A549 (cell line): Measurements from ENCODE around the gene BRAF. TPM values are rescaled to one million over a fixed set of nuclear protein-coding genes. Genes with fewer than 3 reads are reported as not detected.

ENCODE experiments used
- ATAC-seq, 2 experiments: fragments of 200-7000 bp in 1 of 2; fragments of >200 bp in 1 of 2; cut with Nextera tagmentation in 1 of 2; cut with Tn5 transposase in 1 of 2; 3 replicates each; pipeline versions ENCODE4 v1.8.0 to v1.9.1; 2018 to 2020; ENCODE audit warnings: mild to moderate bottlenecking in 1 of 2, moderate library complexity in 1 of 2
- CTCF ChIA-PET: fragments of 300-600 bp; sonication (Branson Sonifier 250); formaldehyde crosslinking; extraction: SDS; loops from one replicate; lab custom pipeline; 2021; ENCODE audit warnings: antibody characterized with exemption, inconsistent platforms; lab: Yijun Ruan, JAX
- POLR2A ChIA-PET: fragments of 350-600 bp; formaldehyde crosslinking; extraction: SDS; loops from one replicate; lab custom pipeline; 2021; ENCODE audit warnings: antibody characterized with exemption, inconsistent platforms; lab: Yijun Ruan, JAX
- DNase-seq, 2 experiments: peaks; one replicate each; pipeline versions ENCODE4 v3.0.0 to v3.0.0-alpha.2; 2011 to 2016; ENCODE audit warnings: low read depth in 1 of 2, low spot score in 1 of 2
- FAIRE-seq: peaks from 2 replicates; lab custom pipeline; 2011; peaks lifted over from hg19 to GRCh38; lab: Jason Lieb, UNC
- H3K27ac ChIP-seq, 2 experiments: fragments of >200 bp; sonication (Bioruptor Twin); formaldehyde crosslinking; 3 replicates each; pipeline ENCODE4 v1.5.1; 2016 to 2017
- H3K4me1 ChIP-seq: fragments of >200 bp; sonication (Bioruptor Twin); formaldehyde crosslinking; 3 replicates; pipeline ENCODE4 v1.6.1; 2016
- H3K4me2 ChIP-seq: fragments of >200 bp; sonication (Bioruptor Twin); formaldehyde crosslinking; 3 replicates; pipeline ENCODE4 v1.6.1; 2016
- H3K4me3 ChIP-seq: fragments of >200 bp; sonication (Bioruptor Twin); formaldehyde crosslinking; 3 replicates; pipeline ENCODE4 v1.5.1; 2016
- H3K9me3 ChIP-seq: fragments of >200 bp; sonication (Bioruptor Twin); formaldehyde crosslinking; 3 replicates; pipeline ENCODE4 v1.6.1; 2016
- CHD2 ChIP-seq: fragments of 150-350 bp; IDR thresholded peaks from 2 replicates; pipeline ENCODE4 v1.6.1; 2014; ENCODE audit warnings: low read length; ENCODE audit not compliant: partially characterized antibody
- FOSL2 ChIP-seq, 2 experiments: fragments of 450-650 bp in 1 of 2; fragments of >200 bp in 1 of 2; sonication (Bioruptor Twin) in 1 of 2; formaldehyde crosslinking; IDR thresholded peaks; 2 replicates each; pipeline versions ENCODE4 v1.5.0 to v1.6.1; 2016 to 2020; ENCODE audit warnings: mild to moderate bottlenecking in 1 of 2, moderate library complexity in 1 of 2
- JUN ChIP-seq, 2 experiments: fragments of >200 bp; sonication (Bioruptor Twin); formaldehyde crosslinking; IDR thresholded peaks; 2 replicates in 1 of 2; 3 replicates in 1 of 2; pipeline ENCODE4 v1.6.1; 2016 to 2017
- KDM1A ChIP-seq: fragments of 200-600 bp; sonication (generic); IDR thresholded peaks from 2 replicates; pipeline ENCODE4 v1.6.1; 2016; ENCODE audit warnings: low read depth, mild to moderate bottlenecking
- KDM5A ChIP-seq: fragments of 200-600 bp; sonication (generic); IDR thresholded peaks from 2 replicates; pipeline ENCODE4 v1.6.1; 2016; ENCODE audit warnings: antibody characterized with exemption, mild to moderate bottlenecking
- MAFK ChIP-seq: fragments of 450-650 bp; IDR thresholded peaks from 2 replicates; pipeline ENCODE4 v1.6.1; 2014; ENCODE audit not compliant: partially characterized antibody
- MYC ChIP-seq: IDR thresholded peaks from 2 replicates; pipeline ENCODE4 v1.6.1; 2012; ENCODE audit warnings: mild to moderate bottlenecking, inconsistent platforms, low read length, improper control_type of control experiment, borderline replicate concordance
- NFE2L2 ChIP-seq: fragments of 150-350 bp; conservative IDR thresholded peaks from 2 replicates; pipeline ENCODE4 v1.6.1; 2014; ENCODE audit warnings: low read length
- NR3C1 ChIP-seq: fragments of >200 bp; sonication (Bioruptor Twin); formaldehyde crosslinking; IDR thresholded peaks from 3 replicates; pipeline ENCODE4 v1.6.1; 2017
- PHF8 ChIP-seq: fragments of 200-600 bp; sonication (generic); IDR thresholded peaks from 2 replicates; pipeline ENCODE4 v1.6.1; 2016; ENCODE audit warnings: low read depth, mild to moderate bottlenecking, antibody characterized with exemption, moderate library complexity, borderline replicate concordance
- RCOR1 ChIP-seq: fragments of 150-350 bp; IDR thresholded peaks from 2 replicates; pipeline ENCODE4 v1.6.1; 2014; ENCODE audit warnings: antibody characterized with exemption, low read length, low read depth
- RFX5 ChIP-seq: fragments of 450-650 bp; IDR thresholded peaks from 2 replicates; pipeline ENCODE4 v1.7.1; 2014; ENCODE audit warnings: antibody characterized with exemption, mild to moderate bottlenecking, moderate library complexity
- SREBF2 ChIP-seq: fragments of 450-650 bp; IDR thresholded peaks from 2 replicates; pipeline ENCODE4 v1.6.1; 2014; ENCODE audit warnings: mild to moderate bottlenecking, moderate library complexity
- TFCP2L1 ChIP-seq: fragments of 250-450 bp; sonication (Bioruptor Pico); IDR thresholded peaks from 2 replicates; pipeline ENCODE4 v1.5.0; 2021; ENCODE audit warnings: mild to moderate bottlenecking
- ZNF302 ChIP-seq: fragments of 250-450 bp; sonication (Bioruptor Pico); IDR thresholded peaks from 2 replicates; pipeline ENCODE4 v1.9.0; 2021; ENCODE audit warnings: inconsistent platforms, mild to moderate bottlenecking, moderate library complexity
- WGBS: methylation state at CpG from one replicate; pipeline ENCODE4 v1.1.6; 2017; ENCODE audit errors: missing lambda C conversion rate; 5-methylcytosine and 5-hydroxymethylcytosine counted together
- polyA plus RNA-seq, 4 experiments: library from polyadenylated mRNA; depleted of rRNA in 3 of 4; stranded (reverse); fragments of >200 nt; fragmentation: RNase III in 1 of 4; extraction: RNeasy Plus Mini Kit Qiagen cat#74134 plus additional on column Dnase treatment in 1 of 4; gene quantifications; 2 replicates in 3 of 4; 3 replicates in 1 of 4; pipeline ENCODE4 v1.2.3, GENCODE V29; 2011 to 2017
- TF ChIP-seq, protein P1 (sequence below): fragments of 200-600 bp; sonication (generic); IDR thresholded peaks from 2 replicates; pipeline ENCODE4 v1.6.1; 2016; ENCODE audit warnings: antibody characterized with exemption, mild to moderate bottlenecking, moderate library complexity
- TF ChIP-seq, protein P2 (sequence below): IDR thresholded peaks from 2 replicates; pipeline ENCODE4 v1.6.1; 2012
- TF ChIP-seq, protein P3 (sequence below): IDR thresholded peaks from 2 replicates; pipeline ENCODE4 v1.6.1; 2012

BRAF gene
- polyA plus RNA-seq, 2 of the 4 experiments (the other 2 are of a cell fraction): 6.1 to 19.7 TPM

DNA sequence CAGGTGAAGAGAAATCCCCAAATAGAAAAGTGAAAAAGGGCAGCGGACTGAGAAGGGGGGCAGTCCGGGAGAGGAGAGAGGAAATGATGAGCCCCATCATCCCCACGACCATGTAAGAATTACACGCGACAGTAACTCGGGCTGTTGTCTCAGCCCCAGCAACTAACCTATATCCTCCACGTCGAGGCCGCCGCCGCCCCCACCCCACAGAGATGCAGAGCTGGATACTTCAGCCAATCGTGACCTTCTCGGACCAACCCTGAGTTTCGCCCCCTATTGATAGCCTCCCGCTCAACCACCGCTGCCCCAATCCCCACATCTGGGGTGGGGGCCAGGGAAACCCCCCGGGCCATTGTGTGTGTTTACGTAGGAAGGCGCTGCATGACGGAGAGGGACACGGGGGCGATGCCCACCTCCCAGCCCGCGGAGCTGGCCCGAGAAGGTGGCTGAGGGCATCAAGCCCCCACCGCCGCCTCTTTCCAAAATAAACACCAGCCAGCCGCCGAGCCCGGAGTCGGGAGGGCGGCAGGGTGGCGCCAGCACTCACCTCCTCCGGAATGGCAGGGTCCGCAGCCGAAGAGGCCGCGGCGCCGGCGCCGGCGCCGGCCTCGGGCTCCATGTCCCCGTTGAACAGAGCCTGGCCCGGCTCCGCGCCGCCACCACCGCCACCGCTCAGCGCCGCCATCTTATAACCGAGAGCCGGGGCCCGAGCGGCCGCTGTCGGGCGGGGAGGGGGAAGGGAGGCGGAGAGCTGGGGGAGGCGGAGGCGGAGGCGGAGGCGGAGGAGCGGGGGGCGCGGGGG, 509 bp downstream of the BRAF start (continued):
- TF ChIP-seq, protein P1, sequence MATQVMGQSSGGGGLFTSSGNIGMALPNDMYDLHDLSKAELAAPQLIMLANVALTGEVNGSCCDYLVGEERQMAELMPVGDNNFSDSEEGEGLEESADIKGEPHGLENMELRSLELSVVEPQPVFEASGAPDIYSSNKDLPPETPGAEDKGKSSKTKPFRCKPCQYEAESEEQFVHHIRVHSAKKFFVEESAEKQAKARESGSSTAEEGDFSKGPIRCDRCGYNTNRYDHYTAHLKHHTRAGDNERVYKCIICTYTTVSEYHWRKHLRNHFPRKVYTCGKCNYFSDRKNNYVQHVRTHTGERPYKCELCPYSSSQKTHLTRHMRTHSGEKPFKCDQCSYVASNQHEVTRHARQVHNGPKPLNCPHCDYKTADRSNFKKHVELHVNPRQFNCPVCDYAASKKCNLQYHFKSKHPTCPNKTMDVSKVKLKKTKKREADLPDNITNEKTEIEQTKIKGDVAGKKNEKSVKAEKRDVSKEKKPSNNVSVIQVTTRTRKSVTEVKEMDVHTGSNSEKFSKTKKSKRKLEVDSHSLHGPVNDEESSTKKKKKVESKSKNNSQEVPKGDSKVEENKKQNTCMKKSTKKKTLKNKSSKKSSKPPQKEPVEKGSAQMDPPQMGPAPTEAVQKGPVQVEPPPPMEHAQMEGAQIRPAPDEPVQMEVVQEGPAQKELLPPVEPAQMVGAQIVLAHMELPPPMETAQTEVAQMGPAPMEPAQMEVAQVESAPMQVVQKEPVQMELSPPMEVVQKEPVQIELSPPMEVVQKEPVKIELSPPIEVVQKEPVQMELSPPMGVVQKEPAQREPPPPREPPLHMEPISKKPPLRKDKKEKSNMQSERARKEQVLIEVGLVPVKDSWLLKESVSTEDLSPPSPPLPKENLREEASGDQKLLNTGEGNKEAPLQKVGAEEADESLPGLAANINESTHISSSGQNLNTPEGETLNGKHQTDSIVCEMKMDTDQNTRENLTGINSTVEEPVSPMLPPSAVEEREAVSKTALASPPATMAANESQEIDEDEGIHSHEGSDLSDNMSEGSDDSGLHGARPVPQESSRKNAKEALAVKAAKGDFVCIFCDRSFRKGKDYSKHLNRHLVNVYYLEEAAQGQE: no peak
- TF ChIP-seq, protein P2, sequence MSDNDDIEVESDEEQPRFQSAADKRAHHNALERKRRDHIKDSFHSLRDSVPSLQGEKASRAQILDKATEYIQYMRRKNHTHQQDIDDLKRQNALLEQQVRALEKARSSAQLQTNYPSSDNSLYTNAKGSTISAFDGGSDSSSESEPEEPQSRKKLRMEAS: 0 out of 2 replicates have a peak, but pooled peaks have one; percentile 18
- TF ChIP-seq NR3C1 (no peak), ZNF302 (CRISPR knock-in tag) (no peak), JUN (IDR thresholded peaks at IDR 0.05) (peak; percentile 23 to 74; a peak in 2 of 5 replicates), MAFK (no peak)
- TF ChIP-seq, all 56 proteins: peak for 10

DNA sequence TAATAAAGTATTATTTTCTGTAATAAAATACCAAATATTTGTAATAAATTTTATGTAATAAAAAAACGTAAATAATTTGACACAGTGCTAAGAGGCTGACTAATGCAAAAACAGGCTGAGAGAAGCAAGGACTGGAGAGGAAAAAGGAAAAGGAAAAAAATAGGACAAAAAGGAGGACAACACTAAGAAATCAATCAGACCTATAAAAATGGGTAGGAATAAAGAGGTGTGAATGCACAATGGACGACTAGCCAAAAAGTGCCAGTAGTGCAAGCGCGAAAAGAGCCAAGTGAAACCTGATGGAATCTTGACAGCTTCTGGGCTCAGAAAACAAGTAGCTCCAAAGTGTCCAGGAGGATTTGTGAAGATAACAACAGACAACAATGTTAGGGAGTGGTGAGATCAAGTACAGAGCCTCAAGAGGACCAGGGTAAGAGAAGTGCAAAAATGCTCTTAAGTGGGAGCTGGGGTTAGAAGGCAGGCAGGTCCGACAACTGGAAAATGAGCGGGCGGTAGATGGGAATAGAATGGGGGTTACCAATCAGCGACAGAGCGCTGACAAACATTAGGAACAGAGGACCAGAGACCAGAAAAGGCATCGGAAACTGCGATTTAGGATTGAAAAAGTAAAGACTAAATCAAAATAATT, 1.2 kb downstream of the BRAF start:
- POLR2A ChIA-PET: interaction anchor here (1.5 kb wide), 1 partner anchor 19 kb away, joined by 4 read pairs; no protein-coding TSS in a partner anchor
- no peak for FAIRE-seq
- CTCF ChIA-PET: interaction anchor here (1.0 to 1.9 kb wide), 3 partner anchors 23 to 113 kb away, joined by 3 to 9 read pairs (median 3); no protein-coding TSS in a partner anchor
- peaks cover 23% of the 10 kb centered on the region; the same call in 2 of the 3 replicates for H3K4me1 ChIP-seq
- peak overlapping the region; percentile 86 for H3K4me3 ChIP-seq
- TF ChIP-seq MYC (no peak), PHF8 (no peak), CHD2 (no peak), TFCP2L1 (no peak), KDM1A (no peak), FOSL2 (IDR thresholded peaks at IDR 0.05) (no peak), FOSL2 (CRISPR knock-in tag; IDR thresholded peaks at IDR 0.05) (no peak), SREBF2 (no peak)
- TF ChIP-seq, protein P3, sequence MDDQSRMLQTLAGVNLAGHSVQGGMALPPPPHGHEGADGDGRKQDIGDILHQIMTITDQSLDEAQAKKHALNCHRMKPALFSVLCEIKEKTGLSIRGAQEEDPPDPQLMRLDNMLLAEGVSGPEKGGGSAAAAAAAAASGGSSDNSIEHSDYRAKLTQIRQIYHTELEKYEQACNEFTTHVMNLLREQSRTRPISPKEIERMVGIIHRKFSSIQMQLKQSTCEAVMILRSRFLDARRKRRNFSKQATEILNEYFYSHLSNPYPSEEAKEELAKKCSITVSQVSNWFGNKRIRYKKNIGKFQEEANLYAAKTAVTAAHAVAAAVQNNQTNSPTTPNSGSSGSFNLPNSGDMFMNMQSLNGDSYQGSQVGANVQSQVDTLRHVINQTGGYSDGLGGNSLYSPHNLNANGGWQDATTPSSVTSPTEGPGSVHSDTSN: no peak
- TF ChIP-seq, all 56 proteins: peak for 0
- WGBS: 6% methylated on average over 11 of the region's 11 CpGs
- DNase-seq: peak in 1 of 2 experiments; percentile 13
- Histone ChIP-seq H3K27ac (peak overlapping the region; percentile 94 to 95), H3K4me2 (peak overlapping the region; percentile 85), H3K9me3 (no peaks in the 10 kb centered on the region)
- ATAC-seq: peak; percentile 17 to 52; a peak in 3 of 6 replicates

DNA sequence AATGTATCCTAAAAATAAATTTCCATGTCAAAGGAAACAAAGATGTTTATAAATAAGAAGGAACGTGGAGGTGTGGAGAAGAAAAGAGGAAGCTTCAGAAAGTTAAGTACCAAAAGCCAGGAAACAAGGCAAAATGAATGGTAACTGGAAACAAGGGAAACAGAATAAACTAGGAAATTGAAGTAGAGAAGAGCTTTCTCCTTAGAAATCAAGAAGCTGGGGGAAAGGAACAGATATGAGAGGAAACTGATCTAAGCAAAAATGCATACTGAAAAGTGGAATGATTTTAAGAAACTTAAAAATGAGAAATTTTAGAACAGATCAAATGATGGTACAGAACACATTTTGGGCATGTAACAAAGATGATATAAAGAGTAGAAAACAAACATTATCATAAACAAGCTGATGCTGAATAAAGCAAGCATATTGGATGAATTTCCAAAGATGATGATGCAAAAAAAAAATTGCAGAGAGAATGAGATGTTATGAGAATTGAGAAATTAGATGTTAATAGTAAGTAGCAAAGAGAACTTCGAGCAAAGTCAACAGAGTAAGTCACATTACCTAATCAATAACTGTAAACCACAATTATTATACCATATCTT, 1.9 kb downstream of the BRAF start:
- no peak for TF ChIP-seq KDM5A
- no peak for TF ChIP-seq MAFK
- TF ChIP-seq RFX5: no peak
- TF ChIP-seq NFE2L2: no peak
- no peak for TF ChIP-seq RCOR1
- TF ChIP-seq, all 56 proteins: peak for 0
- peak overlapping the region; percentile 86 for H3K4me3 ChIP-seq
- no peak for FAIRE-seq
- DNase-seq: no peak
- peak overlapping the region; percentile 85 for H3K4me2 ChIP-seq
- CTCF ChIA-PET: interaction anchor here (1.0 kb wide), 1 partner anchor 67 kb away, joined by 3 read pairs; no protein-coding TSS in a partner anchor
- ATAC-seq: no peak
- H3K4me1 ChIP-seq: peaks cover 23% of the 10 kb centered on the region; the same call in 2 of the 3 replicates
- H3K27ac ChIP-seq: no peak overlapping the region
- no peaks in the 10 kb centered on the region for H3K9me3 ChIP-seq
- WGBS: 70% methylated on average over 2 of the region's 2 CpGs
- POLR2A ChIA-PET: no interaction called here
